Stomach (tissue), 4 donors: Measurements from ENCODE around the gene CMTM2.

Experiments used
- EP300 ChIP-seq: sonication (generic); formaldehyde crosslinking; IDR thresholded peaks from one replicate; pipeline ENCODE4 v1.6.1; 2017; ENCODE audit warnings: antibody characterized with exemption
- POLR2A ChIP-seq, 4 donors: fragments of 450-650 bp; IDR thresholded peaks; one replicate each; pipeline ENCODE4 v1.6.1; 2016; ENCODE audit warnings: antibody characterized with exemption in 4 of 4, control low read depth in 2 of 4, mild to moderate bottlenecking in 1 of 4, moderate library complexity in 1 of 4
- TF ChIP-seq, protein P1 (sequence below), 7 experiments: fragments of 450-650 bp in 4 of 7; fragments of 200-600 bp in 3 of 7; sonication (generic) in 3 of 7; IDR thresholded peaks; one replicate each; pipeline ENCODE4 v1.5.1; 2016 to 2019; ENCODE audit warnings: antibody characterized with exemption in 7 of 7, control low read depth in 2 of 7, mild to moderate bottlenecking in 1 of 7

DNA sequence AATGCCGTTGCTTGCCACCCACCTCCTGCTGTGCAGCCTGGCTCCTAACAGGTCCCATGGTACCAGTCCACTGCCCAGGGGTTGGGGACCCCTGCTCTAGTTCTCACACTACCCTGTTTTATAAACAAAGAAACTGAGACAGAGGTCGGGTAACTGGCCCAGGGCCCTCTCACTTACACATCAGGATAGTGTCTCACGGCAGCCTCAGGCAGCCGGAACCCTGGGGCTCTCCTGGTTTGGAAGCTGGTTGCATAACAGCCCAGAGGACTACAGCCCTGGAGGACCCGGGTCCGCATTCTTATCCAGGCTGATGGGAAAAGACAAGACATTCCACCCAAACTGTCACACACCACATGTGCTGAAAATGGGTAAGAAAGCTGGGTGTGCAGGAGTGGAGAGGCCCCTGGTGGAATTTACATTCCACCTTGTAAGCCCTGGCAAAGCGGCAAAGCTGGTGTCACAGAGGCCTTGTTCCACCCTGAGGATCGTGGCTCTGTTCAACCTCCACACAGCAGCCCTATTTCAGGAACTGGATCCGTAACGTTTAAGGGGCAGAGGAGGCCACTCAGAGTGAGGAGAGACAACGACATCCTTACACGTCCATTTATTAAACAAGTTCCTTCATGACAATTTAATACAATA, 35.0 kb downstream of the CMTM2 start:
- TF ChIP-seq EP300 (no peak), POLR2A (IDR thresholded peaks at IDR 0.05) (no peak)
- TF ChIP-seq, protein P1, sequence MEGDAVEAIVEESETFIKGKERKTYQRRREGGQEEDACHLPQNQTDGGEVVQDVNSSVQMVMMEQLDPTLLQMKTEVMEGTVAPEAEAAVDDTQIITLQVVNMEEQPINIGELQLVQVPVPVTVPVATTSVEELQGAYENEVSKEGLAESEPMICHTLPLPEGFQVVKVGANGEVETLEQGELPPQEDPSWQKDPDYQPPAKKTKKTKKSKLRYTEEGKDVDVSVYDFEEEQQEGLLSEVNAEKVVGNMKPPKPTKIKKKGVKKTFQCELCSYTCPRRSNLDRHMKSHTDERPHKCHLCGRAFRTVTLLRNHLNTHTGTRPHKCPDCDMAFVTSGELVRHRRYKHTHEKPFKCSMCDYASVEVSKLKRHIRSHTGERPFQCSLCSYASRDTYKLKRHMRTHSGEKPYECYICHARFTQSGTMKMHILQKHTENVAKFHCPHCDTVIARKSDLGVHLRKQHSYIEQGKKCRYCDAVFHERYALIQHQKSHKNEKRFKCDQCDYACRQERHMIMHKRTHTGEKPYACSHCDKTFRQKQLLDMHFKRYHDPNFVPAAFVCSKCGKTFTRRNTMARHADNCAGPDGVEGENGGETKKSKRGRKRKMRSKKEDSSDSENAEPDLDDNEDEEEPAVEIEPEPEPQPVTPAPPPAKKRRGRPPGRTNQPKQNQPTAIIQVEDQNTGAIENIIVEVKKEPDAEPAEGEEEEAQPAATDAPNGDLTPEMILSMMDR (IDR thresholded peaks at IDR 0.05) = no peak
